BLaER1 treated with 17β-estradiol and CSF1 and Interleukin-3, amounts not matched to agents 10 nM and 100 nM (cell line): Measurements from ENCODE around the gene CCDC70.
A peak's percentile ranks its signal among the peaks of the same experiment; 100 is the strongest.

Experiments used
- H3K27ac ChIP-seq, 11 experiments: shearing (Covaris generic); formaldehyde crosslinking; 2 replicates each; pipeline ENCODE4 v1.8.1; 2022
- H3K27me3 ChIP-seq, 11 experiments: shearing (Covaris generic); formaldehyde crosslinking; 2 replicates each; pipeline ENCODE4 v1.8.1; 2022
- H3K36me3 ChIP-seq, 11 experiments: shearing (Covaris generic); formaldehyde crosslinking; 2 replicates each; pipeline ENCODE4 v1.8.1; 2022
- H3K4me1 ChIP-seq, 10 experiments: shearing (Covaris generic); formaldehyde crosslinking; 2 replicates each; pipeline ENCODE4 v1.8.1; 2022
- H3K4me2 ChIP-seq, 11 experiments: shearing (Covaris generic); formaldehyde crosslinking; 2 replicates each; pipeline ENCODE4 v1.8.1; 2022
- H3K4me3 ChIP-seq, 10 experiments: shearing (Covaris generic); formaldehyde crosslinking; 2 replicates each; pipeline ENCODE4 v1.8.1; 2022
- H3K9ac ChIP-seq, 11 experiments: shearing (Covaris generic); formaldehyde crosslinking; 2 replicates each; pipeline ENCODE4 v1.8.1; 2022
- H3K9me3 ChIP-seq, 11 experiments: shearing (Covaris generic); formaldehyde crosslinking; replicated peaks in 1 of 11; 2 replicates each; pipeline ENCODE4 v1.8.1; 2022
- H4K20me1 ChIP-seq, 11 experiments: shearing (Covaris generic); formaldehyde crosslinking; 2 replicates each; pipeline ENCODE4 v1.8.1; 2022
- Cebpa-rat ChIP-seq, 11 experiments: shearing (Covaris generic); IDR thresholded peaks; 2 replicates each; pipeline ENCODE4 v1.8.1; 2022

The CCDC70 gene

DNA sequence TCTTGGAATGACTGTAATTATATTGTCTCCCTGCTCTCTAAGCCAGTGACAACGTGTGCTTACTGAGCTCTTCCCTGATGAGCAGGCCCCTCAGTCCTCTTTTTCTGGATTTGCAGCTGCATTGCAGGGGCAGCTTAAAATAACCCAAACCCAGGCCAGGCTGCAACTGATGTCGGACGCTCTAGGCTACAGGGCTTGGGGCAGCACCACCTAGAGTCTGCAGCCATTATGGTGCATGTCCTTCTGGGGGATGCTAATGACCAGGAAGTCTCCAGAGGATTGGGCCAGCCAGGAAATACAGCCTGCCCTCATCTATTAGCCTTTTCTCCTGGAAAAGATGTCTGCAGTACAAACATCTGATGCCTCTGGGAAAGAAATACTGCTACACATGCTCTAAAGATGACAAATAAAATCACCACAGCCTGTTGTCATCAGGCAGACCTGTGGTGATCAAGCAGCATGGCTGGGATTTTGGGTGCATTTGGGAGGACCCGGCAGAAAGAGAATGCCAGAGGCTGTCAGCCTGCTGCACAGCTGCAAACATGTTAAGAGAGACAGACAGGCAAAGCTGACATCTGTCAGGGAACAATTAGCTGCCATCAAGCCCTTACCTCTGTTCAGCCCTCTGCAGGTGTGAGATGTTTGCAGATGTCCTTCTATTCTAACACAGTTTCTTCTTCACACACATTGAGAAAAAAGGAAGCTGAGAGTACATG, 51.8 kb downstream of the CCDC70 start:
- no peaks in the 10 kb centered on the region for H3K27me3 ChIP-seq
- TF ChIP-seq Cebpa-rat (IDR thresholded peaks at IDR 0.05) = no peak
- H3K4me2 ChIP-seq = peak overlapping the region in 8 of 11 experiments; percentile 31 to 60 (median 46); a peak in 16 of 22 replicates
- no peaks in the 10 kb centered on the region for H3K9me3 ChIP-seq
- no peak overlapping the region for H3K9ac ChIP-seq
- no peak overlapping the region for H3K27ac ChIP-seq
- H3K4me3 ChIP-seq = no peak overlapping the region
- H3K4me1 ChIP-seq = peaks cover 0 to 30% (median 26%) of the 10 kb centered on the region in 10 experiments; a peak in 16 of 20 replicates
- no peaks in the 10 kb centered on the region for H4K20me1 ChIP-seq
- no peaks in the 10 kb centered on the region for H3K36me3 ChIP-seq

DNA sequence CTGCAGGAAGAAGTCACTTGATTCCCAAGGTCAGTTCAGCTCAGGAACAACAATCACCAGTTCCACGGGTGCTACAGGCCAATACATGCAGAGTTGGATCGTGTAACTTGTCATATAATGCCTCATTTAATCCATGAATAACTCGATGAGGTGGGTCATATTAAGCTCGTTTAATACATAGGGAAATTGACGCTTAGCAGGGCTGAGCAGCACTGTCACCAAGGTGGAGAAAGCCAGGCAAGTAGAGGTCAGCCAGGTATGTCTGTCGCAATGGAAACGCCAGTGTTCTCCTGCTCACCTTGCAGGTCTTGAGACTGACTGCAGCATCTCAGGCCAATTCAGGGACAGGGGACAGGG, 52.3 kb downstream of the CCDC70 start:
- H3K9me3 ChIP-seq = no peaks in the 10 kb centered on the region
- no peak overlapping the region for H3K4me3 ChIP-seq
- H3K4me2 ChIP-seq = peak overlapping the region in 7 of 11 experiments; percentile 31 to 60 (median 49); a peak in 11 of 22 replicates
- H3K36me3 ChIP-seq = no peaks in the 10 kb centered on the region
- no peaks in the 10 kb centered on the region for H3K27me3 ChIP-seq
- TF ChIP-seq Cebpa-rat (IDR thresholded peaks at IDR 0.05) = no peak
- H3K27ac ChIP-seq = no peak overlapping the region
- H4K20me1 ChIP-seq = no peaks in the 10 kb centered on the region
- H3K4me1 ChIP-seq = peaks cover 0 to 30% (median 26%) of the 10 kb centered on the region in 10 experiments; a peak in 16 of 20 replicates
- H3K9ac ChIP-seq = no peak overlapping the region
